ENCODE data around the gene MPLKIP.
A peak's percentile ranks its signal among the peaks of the same experiment; 100 is the strongest.
"Not testable (repeated sequence)": the region's sequence is repeated elsewhere in the genome, so short reads cannot be mapped to it uniquely, and the experiment has no call there.

Gene MPLKIP

GRCh38 chr7:40134428-40135316, at the start of gene MPLKIP, which contains the start of gene SUGCT:
MPLKIP (minus strand) TSS chr7:40134622; CDS start chr7:40134567, 55 bp downstream.
SUGCT (plus strand) TSS chr7:40135005.
- DNase-seq (ENCODE audit: low spot score): peak; percentile 88

- no peak for DNase-seq (ENCODE audit: low spot score)
These were observed 48.0 kb upstream of the MPLKIP start for GRCh38 chr7:40182452-40182851.

DNA sequence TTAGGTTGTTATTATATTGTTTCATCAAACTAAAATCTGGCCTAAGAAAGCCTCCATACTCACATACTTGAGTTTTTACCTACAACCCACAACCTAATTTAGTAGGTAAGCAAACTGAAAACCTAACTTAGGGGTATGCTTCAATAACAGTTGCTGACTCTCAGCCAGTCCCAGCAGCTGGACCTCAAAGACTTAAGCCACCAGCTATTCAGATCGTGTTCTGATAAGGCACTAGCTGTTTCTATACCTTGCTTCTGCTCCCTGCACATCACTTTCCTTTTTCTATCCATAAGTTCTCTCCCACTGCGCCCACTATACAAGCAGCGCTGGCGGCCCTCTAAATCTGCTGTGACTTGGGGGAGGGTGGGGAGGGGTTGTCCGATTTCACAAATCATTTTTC, 42.6 kb upstream of the MPLKIP start:
- DNase-seq (ENCODE audit: low spot score): no peak

- no peak for DNase-seq (ENCODE audit: low spot score)
These were observed 41.5 kb upstream of the MPLKIP start for GRCh38 chr7:40175725-40176510.

- not testable (repeated sequence) for DNase-seq (ENCODE audit: low spot score)
These were observed 40.8 kb upstream of the MPLKIP start for GRCh38 chr7:40175256-40175655.

DNA sequence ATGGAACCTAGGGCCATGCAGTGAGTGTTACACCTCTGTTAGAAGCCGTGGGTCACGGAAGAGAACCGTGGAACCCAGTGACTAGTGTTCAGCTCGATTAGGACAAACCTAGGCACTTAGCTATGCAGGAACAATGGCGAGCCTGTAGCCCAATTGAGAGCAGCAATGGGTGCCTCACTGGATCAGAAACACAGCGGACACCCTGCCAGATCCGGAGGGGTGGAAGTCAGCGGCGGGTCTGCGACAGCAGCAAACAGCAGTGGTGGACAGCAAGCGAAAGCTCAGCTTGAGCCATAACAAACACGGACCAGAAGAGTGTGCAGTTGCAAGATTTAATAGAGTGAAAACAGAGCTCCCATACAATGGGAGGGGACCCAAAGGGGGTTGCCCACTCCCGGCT, 38.7 kb upstream of the MPLKIP start:
- not testable (repeated sequence) for DNase-seq (ENCODE audit: low spot score)

DNA sequence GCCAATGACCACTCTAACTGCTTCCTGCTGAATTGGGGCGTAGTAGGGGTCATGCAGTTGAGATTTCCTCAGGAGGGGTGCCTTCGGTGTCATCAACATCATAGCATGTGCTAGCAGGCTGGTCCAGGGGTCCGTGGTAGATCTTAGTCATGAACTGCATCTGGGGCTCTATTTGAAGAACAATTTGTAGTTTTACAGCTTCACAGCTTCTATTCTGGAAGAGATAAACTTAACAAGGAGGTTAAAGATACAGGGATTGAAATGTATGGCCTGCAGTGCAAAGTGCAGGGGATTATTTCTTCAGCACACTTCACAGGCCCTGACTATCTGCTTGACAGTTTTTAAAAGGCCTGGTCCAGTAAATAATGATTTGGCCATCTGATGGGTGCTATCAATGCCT, 33.8 kb upstream of the MPLKIP start:
- not testable (repeated sequence) for DNase-seq (ENCODE audit: low spot score)

DNA sequence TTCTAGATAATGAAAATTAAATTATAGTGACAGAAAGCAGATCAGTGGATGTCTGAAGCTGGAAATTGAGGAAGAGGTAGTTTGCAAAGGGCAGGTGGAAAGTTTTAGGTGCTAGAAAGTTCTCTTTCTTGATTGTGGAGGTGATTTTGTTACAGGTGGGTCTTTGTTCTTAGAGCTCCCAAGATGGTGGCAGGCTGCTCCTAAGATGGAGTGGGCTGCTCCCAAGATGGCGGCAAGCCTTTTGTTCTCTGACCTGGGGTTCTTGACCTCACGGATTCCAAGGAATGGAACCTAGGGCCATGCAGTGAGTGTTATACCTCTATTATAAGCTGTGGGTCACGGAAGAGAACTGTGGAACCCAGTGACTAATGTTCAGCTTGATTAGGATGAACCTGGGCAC, 32.9 kb upstream of the MPLKIP start:
- DNase-seq (ENCODE audit: low spot score): no peak

DNA sequence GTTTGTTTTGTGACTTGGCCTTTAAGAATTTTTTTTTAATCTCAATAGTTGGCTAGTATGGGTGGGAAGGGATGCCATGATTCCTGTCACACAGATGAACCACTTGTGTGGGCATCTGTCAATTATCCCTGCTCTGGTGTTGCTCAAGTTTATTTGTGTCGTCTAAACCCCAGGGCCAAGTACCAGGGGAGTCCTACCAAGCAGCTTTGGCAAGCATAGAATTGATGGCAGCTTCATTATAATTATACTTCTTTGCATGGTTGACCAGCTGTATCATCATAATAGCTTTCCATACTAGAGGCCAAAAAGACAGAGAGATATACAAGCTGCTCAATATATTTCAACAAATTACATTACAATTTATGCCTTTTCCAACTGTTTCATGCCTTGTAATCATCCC, 30.8 kb upstream of the MPLKIP start:
- no peak for DNase-seq (ENCODE audit: low spot score)

DNA sequence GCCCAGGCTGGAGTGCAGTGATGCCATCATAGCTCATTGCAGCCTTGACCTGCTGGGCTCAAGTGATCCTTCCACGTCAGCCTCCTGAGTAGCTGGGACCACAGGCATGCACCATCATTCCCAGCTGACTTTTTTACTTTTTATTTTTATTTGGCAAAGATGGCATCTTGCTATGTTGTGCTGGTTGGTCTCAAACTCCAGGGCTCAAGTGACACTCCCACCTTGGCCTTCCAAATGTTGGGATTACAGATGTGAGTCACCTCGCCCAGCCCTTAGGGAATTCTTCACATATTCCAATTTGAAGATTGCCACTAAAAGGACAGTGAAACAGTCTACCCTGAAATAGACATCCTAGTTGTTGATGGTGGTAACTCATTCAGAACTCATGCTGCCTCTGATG, 28.1 kb upstream of the MPLKIP start:
- no peak for DNase-seq (ENCODE audit: low spot score)

DNA sequence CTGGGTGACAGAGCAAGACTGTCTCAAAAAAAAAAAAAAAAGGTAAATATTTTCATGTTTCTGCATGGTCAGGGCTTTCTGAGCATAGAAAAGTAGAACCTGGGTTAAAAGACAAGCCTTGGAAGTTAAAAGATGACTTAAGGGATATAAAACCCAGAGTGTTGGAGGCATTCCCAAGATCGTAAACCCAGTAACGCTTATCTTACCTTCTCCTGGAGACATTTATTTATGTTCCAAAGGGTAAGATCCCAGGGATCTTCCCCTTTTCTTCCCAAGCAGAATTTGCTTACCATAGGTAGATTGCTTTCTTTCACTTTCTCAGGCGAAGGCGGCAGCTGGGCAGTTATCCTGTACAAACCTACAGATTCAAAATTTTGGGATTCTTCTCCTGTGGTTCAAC, 22.6 kb upstream of the MPLKIP start:
- no peak for DNase-seq (ENCODE audit: low spot score)

DNA sequence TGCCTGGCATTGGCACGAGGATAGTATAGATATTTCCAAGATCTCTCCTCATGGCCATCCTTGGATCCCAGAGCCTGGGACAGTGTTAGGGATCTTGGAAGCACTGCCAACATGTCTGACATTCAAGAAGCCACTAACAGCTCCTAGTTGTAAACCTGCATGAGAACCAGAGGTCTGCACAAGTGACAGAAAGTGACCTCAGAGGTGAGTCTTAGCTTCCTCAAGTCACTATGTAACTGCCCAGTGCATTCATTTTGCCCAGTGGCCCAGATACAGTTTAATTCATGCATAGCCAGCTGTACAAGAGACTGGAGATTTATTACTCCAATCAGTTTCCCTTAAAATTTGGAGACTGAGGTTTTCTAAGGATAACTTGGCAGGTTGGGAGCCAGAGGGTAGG, 17.1 kb upstream of the MPLKIP start:
- DNase-seq (ENCODE audit: low spot score): no peak

- DNase-seq (ENCODE audit: low spot score): no peak
These were observed 14.2 kb upstream of the MPLKIP start for GRCh38 chr7:40148671-40149070.

GRCh38 chr7:40148247-40148580, 13.8 kb upstream of the MPLKIP start:
- not testable (repeated sequence) for DNase-seq (ENCODE audit: low spot score)

- no peak for DNase-seq (ENCODE audit: low spot score)
These were observed 13.2 kb upstream of the MPLKIP start for GRCh38 chr7:40147371-40148246.

GRCh38 chr7:40145596-40146130, 11.2 kb upstream of the MPLKIP start:
- DNase-seq (ENCODE audit: low spot score): not testable (repeated sequence)

DNA sequence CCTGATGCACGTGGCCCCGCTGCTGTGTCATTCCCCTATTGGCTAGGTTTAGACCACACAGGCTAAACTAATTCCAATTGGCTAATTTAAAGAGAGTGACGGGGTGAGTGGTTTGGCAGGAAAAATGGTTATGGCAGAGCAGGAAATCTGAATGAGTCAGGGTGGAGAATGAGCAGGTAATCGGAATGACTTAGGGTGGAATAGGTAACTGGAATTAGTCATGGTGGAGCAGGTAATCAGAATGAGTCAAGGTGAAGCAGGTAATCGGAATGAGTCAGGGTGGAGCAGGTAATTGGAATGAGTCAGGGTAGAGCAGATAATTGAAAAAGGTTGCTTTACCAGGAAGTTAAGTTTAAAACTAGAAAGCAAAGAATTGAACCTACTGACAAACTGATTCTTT, 7.5 kb upstream of the MPLKIP start:
- DNase-seq (ENCODE audit: low spot score): not testable (repeated sequence)

GRCh38 chr7:40139891-40140290, 5.5 kb upstream of the MPLKIP start:
- DNase-seq (ENCODE audit: low spot score): not testable (repeated sequence)

DNA sequence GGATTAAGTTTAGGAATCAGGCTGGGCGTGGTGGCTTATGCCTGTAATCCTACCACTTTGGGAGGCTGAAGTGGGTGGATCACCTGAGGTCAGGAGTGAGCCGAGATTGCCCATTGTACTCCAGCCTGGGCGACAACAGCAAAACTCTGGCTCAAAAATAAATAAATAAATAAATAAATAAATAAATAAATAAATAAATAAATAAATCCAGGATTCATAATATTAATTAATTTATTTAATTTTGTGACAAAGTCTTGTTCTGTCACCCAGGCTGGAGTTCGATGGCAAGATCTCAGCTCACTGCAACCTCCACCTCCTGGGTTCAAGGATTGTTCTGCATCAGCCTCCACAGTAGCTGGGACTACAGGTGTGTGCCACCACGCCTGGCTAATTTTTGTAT, 4.6 kb upstream of the MPLKIP start:
- no peak for DNase-seq (ENCODE audit: low spot score)

- DNase-seq (ENCODE audit: low spot score): no peak
These were observed 3.1 kb upstream of the MPLKIP start for GRCh38 chr7:40137563-40137962.

DNA sequence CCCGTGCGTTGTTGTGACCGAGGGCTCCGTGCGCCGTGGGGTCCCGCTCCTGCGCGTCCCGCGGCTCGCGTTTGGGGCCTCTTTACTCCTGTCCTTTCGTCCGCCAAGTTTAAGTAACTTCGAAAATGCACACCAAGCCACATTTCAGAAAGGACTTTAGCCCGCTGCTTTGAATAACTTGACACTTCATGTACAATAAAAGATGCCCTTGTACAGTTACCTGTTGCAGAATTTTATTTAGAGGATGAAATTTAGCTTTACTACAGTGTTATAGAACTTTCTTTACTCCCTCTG, 842 bp upstream of the MPLKIP start:
- no peak for DNase-seq (ENCODE audit: low spot score)

All from globus pallidus (tissue), 1 donor.